Stomach (tissue), 9 donors: ENCODE data around the gene BABAM2. TPM values are rescaled to one million over a fixed set of nuclear protein-coding genes. Genes with fewer than 3 reads are reported as not detected.
"Not testable (repeated sequence)": the region's sequence is repeated elsewhere in the genome, so short reads cannot be mapped to it uniquely, and the experiment has no call there.

Source experiments
- DNase-seq, 2 donors: peaks; one replicate each; pipeline versions ENCODE4 v3.0.0 to v3.0.0-alpha.2; 2013 to 2019
- H3K27ac ChIP-seq, 5 donors: fragments of 200-600 bp in 4 of 5; sonication (generic) in 4 of 5; one replicate each; pipeline ENCODE4 v1.5.1; 2013 to 2019; ENCODE audit warnings: mild to moderate bottlenecking in 1 of 5, moderate library complexity in 1 of 5
- H3K27me3 ChIP-seq, 3 donors: fragments of 200-600 bp; sonication (generic); one replicate each; pipeline ENCODE4 v1.5.1; 2017 to 2019; ENCODE audit warnings: mixed run types in 1 of 3
- H3K36me3 ChIP-seq, 4 donors: fragments of 200-600 bp; sonication (generic); 1 replicate in 3 of 4; 2 replicates in 1 of 4; pipeline ENCODE4 v1.5.1; 2016 to 2019
- H3K4me1 ChIP-seq, 4 donors: fragments of 200-600 bp; sonication (generic); one replicate each; pipeline ENCODE4 v1.5.1; 2016 to 2019
- H3K4me3 ChIP-seq, 4 donors: fragments of 200-600 bp; sonication (generic) in 3 of 4; one replicate each; pipeline ENCODE4 v1.5.1; 2016 to 2019; ENCODE audit warnings: mild to moderate bottlenecking in 1 of 4
- H3K9me3 ChIP-seq, 4 donors: fragments of 200-600 bp; sonication (generic); one replicate each; pipeline ENCODE4 v1.5.1; 2016 to 2019
- EP300 ChIP-seq: sonication (generic); formaldehyde crosslinking; IDR thresholded peaks from one replicate; pipeline ENCODE4 v1.6.1; 2017; ENCODE audit warnings: antibody characterized with exemption
- POLR2A ChIP-seq, 4 donors: fragments of 450-650 bp; IDR thresholded peaks; one replicate each; pipeline ENCODE4 v1.6.1; 2016; ENCODE audit warnings: antibody characterized with exemption in 4 of 4, control low read depth in 2 of 4, mild to moderate bottlenecking in 1 of 4, moderate library complexity in 1 of 4
- POLR2AphosphoS5 ChIP-seq, 3 donors: sonication (generic); formaldehyde crosslinking; IDR thresholded peaks; one replicate each; pipeline ENCODE4 v1.6.1; 2016; ENCODE audit warnings: antibody characterized with exemption in 3 of 3
- WGBS, 5 donors: extraction: QIAGEN DNeasy Blood & Tissue Kit in 3 of 5; methylation state at CpG; one replicate each; pipeline versions ENCODE4 v1.1.5 to v1.1.7; 2013 to 2018; 5-methylcytosine and 5-hydroxymethylcytosine counted together
- intact Hi-C: fragments of 100-400 bp; cut with DNase I; formaldehyde crosslinking; loops from one replicate; pipeline ENCODE4 v1.15.1; 2023; ENCODE audit warnings: low total_unique reads
- polyA plus RNA-seq, 3 donors: library from polyadenylated mRNA; stranded (reverse); fragments of 200-250 nt; gene quantifications; one replicate each; pipeline ENCODE4 v1.2.3, GENCODE V29; 2013
- total RNA-seq, 5 donors: library from RNA; depleted of rRNA; stranded (reverse); fragments of >200 nt; gene quantifications; one replicate each; pipeline versions ENCODE4 v1.1.0 to v1.2.3, GENCODE V29; 2014 to 2016
- TF ChIP-seq, protein P1 (sequence below), 7 experiments: fragments of 450-650 bp in 4 of 7; fragments of 200-600 bp in 3 of 7; sonication (generic) in 3 of 7; IDR thresholded peaks; one replicate each; pipeline ENCODE4 v1.5.1; 2016 to 2019; ENCODE audit warnings: antibody characterized with exemption in 7 of 7, control low read depth in 2 of 7, mild to moderate bottlenecking in 1 of 7
- donor health status: healthy with polysubstance abuse.
- donor health status: Bipolar disorder and iron deficiency.
- donor health status: healthy.

Gene BABAM2
- total and polyA plus RNA-seq, 8 donors: 14.2 to 41.4 (median 22.8) TPM

- H3K27ac ChIP-seq: peak overlapping the region in 3 of 5 donors; percentile 71 to 90 (median 77)
- no peaks in the 10 kb centered on the region for H3K27me3 ChIP-seq
- peaks cover 43 to 76% (median 53%) of the 10 kb centered on the region in 4 donors for H3K4me1 ChIP-seq
- no peak for DNase-seq
- 85 to 92% (median 90%) methylated on average over 9 of the region's 9 CpGs for WGBS, 5 donors
- TF ChIP-seq EP300: no peak
- TF ChIP-seq, protein P1, sequence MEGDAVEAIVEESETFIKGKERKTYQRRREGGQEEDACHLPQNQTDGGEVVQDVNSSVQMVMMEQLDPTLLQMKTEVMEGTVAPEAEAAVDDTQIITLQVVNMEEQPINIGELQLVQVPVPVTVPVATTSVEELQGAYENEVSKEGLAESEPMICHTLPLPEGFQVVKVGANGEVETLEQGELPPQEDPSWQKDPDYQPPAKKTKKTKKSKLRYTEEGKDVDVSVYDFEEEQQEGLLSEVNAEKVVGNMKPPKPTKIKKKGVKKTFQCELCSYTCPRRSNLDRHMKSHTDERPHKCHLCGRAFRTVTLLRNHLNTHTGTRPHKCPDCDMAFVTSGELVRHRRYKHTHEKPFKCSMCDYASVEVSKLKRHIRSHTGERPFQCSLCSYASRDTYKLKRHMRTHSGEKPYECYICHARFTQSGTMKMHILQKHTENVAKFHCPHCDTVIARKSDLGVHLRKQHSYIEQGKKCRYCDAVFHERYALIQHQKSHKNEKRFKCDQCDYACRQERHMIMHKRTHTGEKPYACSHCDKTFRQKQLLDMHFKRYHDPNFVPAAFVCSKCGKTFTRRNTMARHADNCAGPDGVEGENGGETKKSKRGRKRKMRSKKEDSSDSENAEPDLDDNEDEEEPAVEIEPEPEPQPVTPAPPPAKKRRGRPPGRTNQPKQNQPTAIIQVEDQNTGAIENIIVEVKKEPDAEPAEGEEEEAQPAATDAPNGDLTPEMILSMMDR (IDR thresholded peaks at IDR 0.05): no peak
- TF ChIP-seq POLR2A (IDR thresholded peaks at IDR 0.05): no peak
- no peak for TF ChIP-seq POLR2AphosphoS5 (IDR thresholded peaks at IDR 0.05)
- H3K36me3 ChIP-seq: no peaks in the 10 kb centered on the region
- intact Hi-C loops: no loop called here
- H3K9me3 ChIP-seq: no peaks in the 10 kb centered on the region
- no peak overlapping the region for H3K4me3 ChIP-seq
Observed at GRCh38 chr2:28368357-28368798, 477.8 kb downstream of the BABAM2 start.

- H3K36me3 ChIP-seq: no peaks in the 10 kb centered on the region
Observed at GRCh38 chr2:28369358-28369757, 478.8 kb downstream of the BABAM2 start.

DNA sequence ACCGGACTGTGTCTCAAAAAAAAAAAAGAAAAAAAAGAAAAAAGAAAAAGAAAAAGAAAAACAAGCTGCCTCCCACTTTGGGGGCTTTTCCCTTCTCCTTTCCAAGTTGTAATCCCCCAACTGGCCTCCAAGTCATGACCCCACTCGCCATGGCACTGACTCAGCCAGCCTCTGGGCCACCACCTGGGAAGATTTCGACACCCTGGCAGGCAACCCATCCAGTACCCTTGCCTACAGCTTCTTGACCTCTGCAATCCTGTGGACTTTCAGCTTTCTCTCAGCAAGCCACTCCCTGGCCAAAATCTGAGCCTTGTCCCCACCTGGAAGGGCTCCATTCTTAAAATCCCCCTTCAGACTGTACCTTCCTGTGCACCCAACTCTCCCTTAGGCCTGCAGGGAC, 479.8 kb downstream of the BABAM2 start:
- Histone ChIP-seq H3K27me3 (no peaks in the 10 kb centered on the region), H3K27ac (peak overlapping the region; percentile 59 to 79 (median 77)), H3K36me3 (no peaks in the 10 kb centered on the region), H3K4me1 (peaks cover 34 to 63% (median 52%) of the 10 kb centered on the region in 4 donors), H3K9me3 (no peaks in the 10 kb centered on the region), H3K4me3 (no peak overlapping the region)
- WGBS, 5 donors: 59 to 74% (median 69%) methylated on average over 3 of the region's 3 CpGs
- DNase-seq: no peak
- intact Hi-C loops: no loop called here
- TF ChIP-seq EP300: no peak
- TF ChIP-seq, protein P1 (IDR thresholded peaks at IDR 0.05): no peak
- TF ChIP-seq POLR2A (IDR thresholded peaks at IDR 0.05): no peak
- no peak for TF ChIP-seq POLR2AphosphoS5 (IDR thresholded peaks at IDR 0.05)

More at GRCh38 chr2:28369358-28369757, 478.8 kb downstream of the BABAM2 start:
- peak in 1 of 2 donors; percentile 47 for DNase-seq
- intact Hi-C loops: no loop called here
- H3K4me1 ChIP-seq: peaks cover 37 to 72% (median 57%) of the 10 kb centered on the region in 4 donors
- H3K9me3 ChIP-seq: no peaks in the 10 kb centered on the region
- peak overlapping the region; percentile 10 to 77 (median 71) for H3K27ac ChIP-seq
- no peak for TF ChIP-seq POLR2AphosphoS5 (IDR thresholded peaks at IDR 0.05)
- H3K4me3 ChIP-seq: no peak overlapping the region
- WGBS, 5 donors: 45 to 58% (median 48%) methylated on average over 5 of the region's 5 CpGs
- no peaks in the 10 kb centered on the region for H3K27me3 ChIP-seq

- H3K4me3 ChIP-seq, DNase-seq, H3K36me3 ChIP-seq, H3K27me3 ChIP-seq, H3K27ac ChIP-seq, H3K9me3 ChIP-seq, intact Hi-C loops: not testable (repeated sequence)
- H3K4me1 ChIP-seq: peaks cover 29 to 58% (median 41%) of the 10 kb centered on the region in 4 donors
- 78 to 90% (median 83%) methylated on average over 4 of the region's 4 CpGs for WGBS, 5 donors
Observed at GRCh38 chr2:28371728-28372127, 481.2 kb downstream of the BABAM2 start.

GRCh38 chr2:28373854-28374253, 483.3 kb downstream of the BABAM2 start:
- intact Hi-C loops: no loop called here
- no peak for DNase-seq
- Histone ChIP-seq H3K27me3 (no peaks in the 10 kb centered on the region), H3K9me3 (no peaks in the 10 kb centered on the region), H3K27ac (peak overlapping the region in 3 of 5 donors; percentile 34 to 56 (median 34)), H3K4me1 (peaks cover 26 to 57% (median 44%) of the 10 kb centered on the region in 4 donors), H3K4me3 (no peak overlapping the region), H3K36me3 (no peaks in the 10 kb centered on the region)
- TF ChIP-seq POLR2A (IDR thresholded peaks at IDR 0.05) (no peak), EP300 (no peak), POLR2AphosphoS5 (IDR thresholded peaks at IDR 0.05) (no peak)
- TF ChIP-seq, protein P1 (IDR thresholded peaks at IDR 0.05): no peak
- 69 to 85% (median 78%) methylated on average over 4 of the region's 4 CpGs for WGBS, 5 donors
